HG03064 (cell line): ENCODE data around the gene LMBR1.
"Not testable (repeated sequence)": the region's sequence is repeated elsewhere in the genome, so short reads cannot be mapped to it uniquely, and the experiment has no call there.

Experiments used
- ATAC-seq: cut with Tn5 transposase; IDR thresholded peaks from one replicate; pipeline ENCODE4 v1.9.1; 2021; ENCODE audit warnings: low read depth; ENCODE audit not compliant: unreplicated experiment

LMBR1 gene

GRCh38 chr7:156638443-156639077, 254.4 kb downstream of the LMBR1 start:
- no peak for ATAC-seq

GRCh38 chr7:156637093-156637492, 255.9 kb downstream of the LMBR1 start:
- ATAC-seq, result not testable (repeated sequence)

GRCh38 chr7:156635529-156636385, 257.2 kb downstream of the LMBR1 start:
- ATAC-seq, result no peak

- no peak for ATAC-seq
These were observed 258.9 kb downstream of the LMBR1 start for GRCh38 chr7:156634117-156634516.

- no peak for ATAC-seq
These were observed 263.1 kb downstream of the LMBR1 start for GRCh38 chr7:156629873-156630272.

GRCh38 chr7:156628562-156628961, 264.4 kb downstream of the LMBR1 start:
- no peak for ATAC-seq
